ENCODE results near the gene NIPBL. TPM values are rescaled to one million over a fixed set of nuclear protein-coding genes. Genes with fewer than 3 reads are reported as not detected.

Gene NIPBL
- total RNA-seq, 1 experiment from 2014 or later: 69.5 TPM

DNA sequence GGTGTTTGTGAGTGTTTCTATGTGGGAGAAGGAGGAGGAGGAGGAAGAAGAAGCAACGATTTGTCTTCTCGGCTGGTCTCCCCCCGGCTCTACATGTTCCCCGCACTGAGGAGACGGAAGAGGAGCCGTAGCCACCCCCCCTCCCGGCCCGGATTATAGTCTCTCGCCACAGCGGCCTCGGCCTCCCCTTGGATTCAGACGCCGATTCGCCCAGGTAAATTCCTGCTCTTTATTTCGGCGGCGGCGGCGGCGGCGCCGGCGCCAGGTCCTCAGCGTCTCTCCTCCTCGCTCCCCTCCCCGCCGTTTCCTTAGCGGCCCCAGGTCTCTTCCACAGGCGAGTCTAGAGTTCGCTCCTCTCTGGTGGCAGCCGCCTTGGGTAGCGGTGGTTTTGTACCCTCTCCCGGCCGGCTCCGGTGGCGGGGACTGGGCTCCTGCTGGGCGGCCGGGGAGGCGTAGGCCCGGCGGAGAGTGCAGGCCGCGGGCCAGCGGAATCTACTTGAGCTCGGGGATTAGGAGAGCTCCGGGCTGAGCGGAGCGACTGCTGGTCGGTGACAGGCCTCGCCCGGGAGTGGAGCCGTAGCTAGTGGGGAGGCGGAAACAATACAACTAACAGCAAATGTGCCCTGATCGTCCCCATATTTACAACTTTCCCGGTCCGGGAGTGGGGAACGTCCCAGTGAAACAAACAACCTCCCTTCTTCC is 547 bp downstream of the NIPBL start:
- ChIA-PET POLR2A (ENCODE audit: low non-redundant PET) (interaction anchor here (0.7 kb wide), 1 partner anchor 12 kb away, joined by 4 read pairs; no protein-coding TSS in a partner anchor), CTCF (interaction anchor here (0.6 to 0.7 kb wide), 2 partner anchors 13 to 17 kb away, joined by 3 read pairs; no protein-coding TSS in a partner anchor)
- TF ChIP-seq, protein P1, sequence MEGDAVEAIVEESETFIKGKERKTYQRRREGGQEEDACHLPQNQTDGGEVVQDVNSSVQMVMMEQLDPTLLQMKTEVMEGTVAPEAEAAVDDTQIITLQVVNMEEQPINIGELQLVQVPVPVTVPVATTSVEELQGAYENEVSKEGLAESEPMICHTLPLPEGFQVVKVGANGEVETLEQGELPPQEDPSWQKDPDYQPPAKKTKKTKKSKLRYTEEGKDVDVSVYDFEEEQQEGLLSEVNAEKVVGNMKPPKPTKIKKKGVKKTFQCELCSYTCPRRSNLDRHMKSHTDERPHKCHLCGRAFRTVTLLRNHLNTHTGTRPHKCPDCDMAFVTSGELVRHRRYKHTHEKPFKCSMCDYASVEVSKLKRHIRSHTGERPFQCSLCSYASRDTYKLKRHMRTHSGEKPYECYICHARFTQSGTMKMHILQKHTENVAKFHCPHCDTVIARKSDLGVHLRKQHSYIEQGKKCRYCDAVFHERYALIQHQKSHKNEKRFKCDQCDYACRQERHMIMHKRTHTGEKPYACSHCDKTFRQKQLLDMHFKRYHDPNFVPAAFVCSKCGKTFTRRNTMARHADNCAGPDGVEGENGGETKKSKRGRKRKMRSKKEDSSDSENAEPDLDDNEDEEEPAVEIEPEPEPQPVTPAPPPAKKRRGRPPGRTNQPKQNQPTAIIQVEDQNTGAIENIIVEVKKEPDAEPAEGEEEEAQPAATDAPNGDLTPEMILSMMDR (conservative IDR thresholded peaks at IDR 0.05; ENCODE audit: low read depth, low read length): no peak
- TF ChIP-seq EZH2 (IDR thresholded peaks at IDR 0.05; ENCODE audit: borderline replicate concordance, low read depth, low read length, poor library complexity, severe bottlenecking): no peak
- DNase-seq (ENCODE audit: low spot score): peak; percentile 75
- BruUV-seq (replicated peaks): no TSS peak
- Histone ChIP-seq H3K36me3 (ENCODE audit: insufficient read depth, low read length, poor library complexity, severe bottlenecking) (peaks cover 1% of the 10 kb centered on the region), H3K27ac (ENCODE audit: low read depth, low read length, poor library complexity, severe bottlenecking) (peak overlapping the region; percentile 95), H3K4me1 (ENCODE audit: insufficient read depth, low read length, poor library complexity, severe bottlenecking) (peaks cover 38% of the 10 kb centered on the region), H3K4me3 (ENCODE audit: low read depth, low read length, poor library complexity, severe bottlenecking) (peak overlapping the region; percentile 92), H3K27me3 (replicated peaks; ENCODE audit: insufficient read depth, low read depth, low read length, poor library complexity) (no peaks in the 10 kb centered on the region), H3K9me3 (ENCODE audit: low read depth, low read length, poor library complexity, severe bottlenecking) (no peaks in the 10 kb centered on the region)
- intact Hi-C loops (cut with micrococcal nuclease; ENCODE audit: unreplicated experiment): loop anchor here (5.0 to 10.0 kb wide), 3 partner anchors 70 to 722 kb away; partner anchors contain the start of genes LMBRD2 and SKP2

DNA sequence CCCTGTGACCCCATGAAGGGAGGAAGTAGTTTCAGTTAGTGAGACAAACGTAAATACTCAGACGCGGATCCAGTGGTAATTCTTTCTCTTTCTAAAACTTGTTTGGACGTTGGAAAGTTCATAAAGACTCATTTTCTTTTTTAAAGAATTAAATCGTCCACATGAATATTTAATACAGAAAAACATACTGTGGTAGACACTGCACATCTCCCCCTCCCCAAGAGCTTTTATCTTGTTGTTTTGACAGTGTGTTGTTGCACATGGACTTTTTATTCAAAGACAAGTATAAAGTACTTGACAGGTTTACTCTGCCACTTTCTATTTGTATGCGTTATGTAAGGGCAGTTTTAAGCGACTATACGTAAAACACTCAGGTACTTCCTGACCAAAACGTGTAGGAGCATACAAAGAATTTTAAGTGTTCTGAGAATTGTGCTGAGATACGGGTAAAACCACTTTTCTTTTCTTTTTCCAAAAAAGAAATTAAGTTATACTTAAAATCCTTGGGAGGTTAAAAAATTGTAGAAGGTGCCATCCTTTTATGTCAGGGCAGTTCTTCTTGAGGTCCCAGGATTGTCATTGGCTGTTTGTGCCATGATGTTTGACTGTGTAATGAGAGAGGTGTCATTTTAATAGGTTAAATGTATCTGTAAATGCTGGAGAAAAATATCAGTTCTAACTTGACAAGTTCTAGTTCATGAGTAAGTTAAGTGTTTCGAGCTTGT is 1.3 kb downstream of the NIPBL start:
- no peaks in the 10 kb centered on the region for H3K36me3 ChIP-seq (ENCODE audit: insufficient read depth, low read length, poor library complexity, severe bottlenecking)
- DNase-seq (ENCODE audit: low spot score): peak; percentile 42
- peaks cover 34% of the 10 kb centered on the region for H3K4me1 ChIP-seq (ENCODE audit: insufficient read depth, low read length, poor library complexity, severe bottlenecking)
- TF ChIP-seq, protein P1 (conservative IDR thresholded peaks at IDR 0.05; ENCODE audit: low read depth, low read length): no peak
- TF ChIP-seq EZH2 (IDR thresholded peaks at IDR 0.05; ENCODE audit: borderline replicate concordance, low read depth, low read length, poor library complexity, severe bottlenecking): no peak
- no peaks in the 10 kb centered on the region for H3K27me3 ChIP-seq (replicated peaks; ENCODE audit: insufficient read depth, low read depth, low read length, poor library complexity)
- ChIA-PET CTCF (interaction anchor here (1.0 kb wide), 1 partner anchor 7 kb away, joined by 3 read pairs; no protein-coding TSS in a partner anchor), POLR2A (ENCODE audit: low non-redundant PET) (interaction anchor here (0.7 kb wide), 1 partner anchor 12 kb away, joined by 4 read pairs; no protein-coding TSS in a partner anchor)
- H3K4me3 ChIP-seq (ENCODE audit: low read depth, low read length, poor library complexity, severe bottlenecking): peak overlapping the region; percentile 92
- peak overlapping the region; percentile 95 for H3K27ac ChIP-seq (ENCODE audit: low read depth, low read length, poor library complexity, severe bottlenecking)
- intact Hi-C loops (cut with micrococcal nuclease; ENCODE audit: unreplicated experiment): loop anchor here (5.0 to 10.0 kb wide), 3 partner anchors 69 to 723 kb away; partner anchors contain the start of genes LMBRD2 and SKP2
- BruUV-seq (replicated peaks): TSS peak; percentile 45
- no peaks in the 10 kb centered on the region for H3K9me3 ChIP-seq (ENCODE audit: low read depth, low read length, poor library complexity, severe bottlenecking)

DNA sequence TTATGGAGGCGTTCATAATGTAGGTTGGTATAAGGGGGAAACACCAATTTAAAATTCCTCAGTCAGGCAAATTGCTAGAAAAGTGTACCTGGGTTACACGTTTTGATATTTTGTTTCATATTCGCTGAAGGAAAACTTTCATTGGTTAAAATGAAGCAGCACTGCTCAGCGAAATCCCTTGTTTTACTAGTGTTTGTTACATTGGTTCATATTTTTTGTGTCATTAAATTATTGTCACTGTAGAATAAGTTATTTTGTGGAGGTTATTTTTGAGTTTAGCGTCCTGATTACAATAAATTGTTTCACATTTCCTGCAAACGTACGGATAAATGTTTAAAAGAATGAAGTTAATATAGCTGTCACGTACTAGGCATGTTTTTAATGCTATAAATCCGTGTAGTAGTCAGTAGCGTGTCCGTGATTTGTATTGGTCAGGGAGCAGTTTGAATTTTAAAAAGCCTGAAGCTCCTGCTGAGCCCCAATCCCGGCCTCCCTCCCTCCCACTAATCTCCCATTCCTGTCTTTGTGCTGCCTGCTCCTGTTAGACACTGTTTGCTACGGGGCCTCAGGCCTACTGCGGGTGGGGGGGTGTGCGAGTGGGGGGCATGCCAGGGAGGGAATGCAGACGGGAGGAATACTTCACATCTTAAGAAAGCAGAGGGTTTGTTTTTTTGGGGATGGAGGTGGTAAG is 2.0 kb downstream of the NIPBL start:
- ChIA-PET CTCF (interaction anchor here (1.0 kb wide), 1 partner anchor 8 kb away, joined by 3 read pairs; no protein-coding TSS in a partner anchor), POLR2A (ENCODE audit: low non-redundant PET) (no interaction called here)
- peak overlapping the region; percentile 92 for H3K4me3 ChIP-seq (ENCODE audit: low read depth, low read length, poor library complexity, severe bottlenecking)
- peaks cover 27% of the 10 kb centered on the region for H3K4me1 ChIP-seq (ENCODE audit: insufficient read depth, low read length, poor library complexity, severe bottlenecking)
- H3K27me3 ChIP-seq (replicated peaks; ENCODE audit: insufficient read depth, low read depth, low read length, poor library complexity): no peaks in the 10 kb centered on the region
- H3K9me3 ChIP-seq (ENCODE audit: low read depth, low read length, poor library complexity, severe bottlenecking): no peaks in the 10 kb centered on the region
- DNase-seq (ENCODE audit: low spot score): peak; percentile 81
- BruUV-seq (replicated peaks): no TSS peak
- H3K27ac ChIP-seq (ENCODE audit: low read depth, low read length, poor library complexity, severe bottlenecking): peak overlapping the region; percentile 58
- no peaks in the 10 kb centered on the region for H3K36me3 ChIP-seq (ENCODE audit: insufficient read depth, low read length, poor library complexity, severe bottlenecking)
- intact Hi-C loops (cut with micrococcal nuclease; ENCODE audit: unreplicated experiment): loop anchor here (5.0 to 10.0 kb wide), 3 partner anchors 69 to 724 kb away; partner anchors contain the start of genes LMBRD2 and SKP2
- TF ChIP-seq, protein P1 (conservative IDR thresholded peaks at IDR 0.05; ENCODE audit: low read depth, low read length): no peak
- no peak for TF ChIP-seq EZH2 (IDR thresholded peaks at IDR 0.05; ENCODE audit: borderline replicate concordance, low read depth, low read length, poor library complexity, severe bottlenecking)
